ENCODE measurements around the gene EEF2K.

EEF2K gene

GRCh38 chr16:22315979-22316378, 109.9 kb downstream of the EEF2K start:
- no peak for DNase-seq (ENCODE audit: low read depth in 2 of 2, low spot score in 1 of 2)

GRCh38 chr16:22316411-22316811, 110.3 kb downstream of the EEF2K start:
- no peak for DNase-seq (ENCODE audit: low read depth in 2 of 2, low spot score in 1 of 2)

- DNase-seq (ENCODE audit: low read depth in 2 of 2, low spot score in 1 of 2): no peak
Measured at GRCh38 chr16:22317001-22317530, 111.0 kb downstream of the EEF2K start.

DNA sequence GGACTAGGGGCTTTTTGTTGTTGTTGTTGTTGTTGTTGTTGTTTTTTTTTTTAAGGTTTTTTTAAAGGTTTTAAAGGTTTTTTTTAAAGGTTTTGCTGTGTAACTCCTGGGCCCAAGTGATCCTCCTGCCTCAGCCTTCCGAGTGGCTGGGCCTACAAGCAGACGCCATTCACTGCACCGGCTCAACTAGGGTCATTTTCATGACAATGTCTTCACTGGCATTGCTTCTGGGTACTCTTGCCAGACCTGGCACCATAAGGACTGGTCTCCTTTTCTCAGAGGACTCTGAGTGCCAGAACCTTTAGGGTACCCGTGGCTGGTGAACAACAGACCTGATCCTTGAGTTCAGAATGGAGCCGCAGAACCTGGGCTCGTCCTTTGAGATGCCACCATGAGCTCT, 111.5 kb downstream of the EEF2K start:
- DNase-seq (ENCODE audit: low read depth in 2 of 2, low spot score in 1 of 2): no peak

DNA sequence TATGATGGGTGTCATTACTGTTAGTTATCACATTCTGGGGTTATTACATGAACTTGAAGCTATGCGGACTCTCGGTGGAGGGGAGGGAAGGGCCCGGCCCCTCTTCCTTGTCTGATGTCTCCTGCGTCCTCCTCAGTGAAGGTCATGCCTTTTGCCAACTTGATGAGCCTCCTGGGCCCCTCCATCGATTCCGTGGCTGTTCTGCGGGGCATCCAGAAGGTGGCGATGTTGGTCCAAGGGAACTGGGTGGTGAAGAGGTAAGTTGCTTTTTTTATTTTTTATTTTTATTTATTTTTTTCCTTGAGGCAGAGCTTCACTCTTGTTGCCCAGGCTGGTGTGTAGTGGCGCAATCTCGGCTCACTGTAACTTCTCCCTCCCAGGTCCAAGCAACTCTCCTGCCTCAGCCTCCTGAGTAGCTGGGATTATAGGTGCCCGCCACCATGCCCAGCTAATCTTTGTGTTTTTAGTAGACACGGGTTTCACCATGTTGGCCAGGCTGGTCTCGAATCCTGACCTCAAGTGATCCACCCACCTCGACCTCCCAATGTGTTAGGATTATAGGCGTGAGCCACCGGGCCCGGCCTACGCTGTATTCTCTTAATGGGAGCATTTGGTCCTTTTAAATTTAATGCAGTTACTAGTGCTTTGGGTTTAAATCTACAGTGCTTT, 112.7 kb downstream of the EEF2K start:
- peak in 1 of 2 donors; percentile 29 for DNase-seq (ENCODE audit: low read depth in 2 of 2, low spot score in 1 of 2)

DNA sequence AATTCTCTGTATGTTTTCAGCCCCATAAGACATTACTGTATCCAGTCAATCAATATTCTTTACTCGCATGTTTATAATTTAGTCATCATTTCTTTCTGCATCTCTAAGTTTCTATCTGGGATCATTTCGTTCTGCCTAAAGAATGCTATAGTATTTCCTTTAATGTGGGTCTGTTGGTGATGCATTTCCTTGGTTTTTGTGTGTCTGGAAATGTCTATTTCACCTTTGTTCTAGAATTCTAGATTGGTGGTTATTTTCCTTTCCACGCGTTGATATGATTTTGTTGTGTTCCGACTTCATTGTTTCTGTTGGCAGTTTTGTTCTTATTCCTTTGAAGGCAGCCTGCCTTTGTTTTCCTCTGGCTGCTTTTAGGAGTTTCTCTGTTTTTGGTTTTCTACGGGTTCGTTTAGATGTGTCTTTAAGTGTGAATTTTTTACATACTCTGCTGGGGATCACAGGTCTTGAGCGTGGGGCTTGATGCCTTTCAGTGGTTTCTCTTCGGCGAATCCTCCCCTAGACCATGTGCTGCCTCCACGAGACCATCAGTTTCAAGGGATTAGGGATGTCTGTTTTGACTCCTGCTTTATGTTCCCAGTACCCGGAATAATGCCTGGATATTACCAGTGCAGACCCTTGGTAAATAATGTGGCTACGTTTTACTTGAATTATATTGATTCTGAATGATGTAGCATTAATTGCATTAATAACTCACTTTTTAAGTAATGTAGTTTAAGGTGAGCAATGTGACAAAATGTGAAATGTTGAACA, 114.7 kb downstream of the EEF2K start:
- no peak for DNase-seq (ENCODE audit: low read depth in 2 of 2, low spot score in 1 of 2)

DNA sequence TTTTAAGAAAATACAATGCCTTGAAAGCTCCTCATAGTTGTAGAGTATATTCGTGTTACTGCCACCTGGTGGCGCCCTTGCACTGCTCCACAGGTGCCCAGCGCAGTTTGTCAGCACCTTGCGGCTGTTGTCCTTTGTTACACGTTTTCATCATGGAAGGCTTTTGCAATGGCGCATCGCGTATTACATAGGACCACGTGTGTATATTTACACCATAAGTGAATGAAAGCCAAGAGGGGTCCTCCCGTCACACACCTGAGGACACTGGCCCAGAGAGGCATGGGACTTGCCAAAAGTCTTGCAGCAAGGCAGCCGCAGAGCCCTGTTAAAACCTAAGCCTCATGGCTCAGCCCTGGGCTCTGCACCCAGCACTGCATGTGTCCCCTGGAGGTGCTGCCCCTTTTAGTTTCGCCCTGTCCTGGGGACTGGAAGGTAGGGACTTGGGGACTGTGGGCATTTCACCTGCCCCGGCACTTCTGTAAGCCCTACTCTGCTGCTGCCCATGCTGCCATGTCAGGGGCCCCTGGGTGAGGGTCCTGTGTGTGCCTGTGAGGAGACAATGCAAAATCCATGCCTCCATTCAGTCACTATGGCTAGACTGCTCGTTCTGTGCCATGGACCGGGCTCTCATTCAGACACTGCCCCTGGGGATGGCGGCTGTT, 115.4 kb downstream of the EEF2K start:
- DNase-seq (ENCODE audit: low read depth in 2 of 2, low spot score in 1 of 2): peak; percentile 33 to 43

DNA sequence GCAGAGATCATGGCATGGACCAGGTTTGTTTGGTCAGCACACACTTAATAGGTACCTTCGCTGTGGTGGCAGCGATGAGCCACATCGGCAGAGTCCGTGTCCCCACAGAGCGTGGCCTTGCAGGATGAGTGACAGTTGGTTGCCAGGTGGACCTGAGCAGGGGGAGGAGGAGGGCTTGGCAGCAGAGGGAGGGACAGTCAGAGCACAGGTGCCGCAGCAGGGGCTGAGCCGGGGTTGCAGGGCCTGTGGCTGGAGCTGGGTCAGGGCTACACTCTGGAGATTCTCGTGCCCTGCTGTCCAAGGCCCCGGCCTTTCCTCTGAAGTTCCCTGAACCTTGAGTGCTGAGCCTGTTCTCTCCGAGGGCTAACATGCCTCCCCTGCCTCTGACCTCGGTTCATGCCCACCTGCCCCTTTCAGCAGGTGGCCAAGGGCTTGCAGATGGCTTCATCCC, 116.0 kb downstream of the EEF2K start:
- DNase-seq (ENCODE audit: low read depth in 2 of 2, low spot score in 1 of 2): no peak

DNA sequence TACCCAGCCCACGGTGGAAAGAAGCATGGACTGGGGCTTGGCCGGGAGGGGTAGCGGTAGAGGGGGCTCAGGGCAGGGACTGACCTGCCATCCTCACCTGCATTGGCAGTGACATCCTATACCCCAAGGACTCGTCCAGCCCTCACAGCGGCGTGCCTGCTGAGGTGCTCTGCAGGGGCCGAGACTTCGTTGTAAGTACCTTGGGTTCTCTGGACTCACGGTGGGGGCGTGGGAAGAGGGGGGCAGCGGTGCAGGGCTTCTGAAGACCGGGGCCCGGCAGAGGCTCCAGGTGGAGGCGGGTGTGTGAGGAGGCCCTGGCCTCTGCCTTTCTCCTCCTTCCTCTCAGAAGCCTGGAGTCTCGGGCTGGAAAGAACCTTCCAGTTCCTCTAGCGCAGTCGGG, 116.7 kb downstream of the EEF2K start:
- DNase-seq (ENCODE audit: low read depth in 2 of 2, low spot score in 1 of 2): no peak

GRCh38 chr16:22323173-22323958, 117.3 kb downstream of the EEF2K start:
- no peak for DNase-seq (ENCODE audit: low read depth in 2 of 2, low spot score in 1 of 2)

GRCh38 chr16:22323959-22324786, 118.1 kb downstream of the EEF2K start:
- no peak for DNase-seq (ENCODE audit: low read depth in 2 of 2, low spot score in 1 of 2)

DNA sequence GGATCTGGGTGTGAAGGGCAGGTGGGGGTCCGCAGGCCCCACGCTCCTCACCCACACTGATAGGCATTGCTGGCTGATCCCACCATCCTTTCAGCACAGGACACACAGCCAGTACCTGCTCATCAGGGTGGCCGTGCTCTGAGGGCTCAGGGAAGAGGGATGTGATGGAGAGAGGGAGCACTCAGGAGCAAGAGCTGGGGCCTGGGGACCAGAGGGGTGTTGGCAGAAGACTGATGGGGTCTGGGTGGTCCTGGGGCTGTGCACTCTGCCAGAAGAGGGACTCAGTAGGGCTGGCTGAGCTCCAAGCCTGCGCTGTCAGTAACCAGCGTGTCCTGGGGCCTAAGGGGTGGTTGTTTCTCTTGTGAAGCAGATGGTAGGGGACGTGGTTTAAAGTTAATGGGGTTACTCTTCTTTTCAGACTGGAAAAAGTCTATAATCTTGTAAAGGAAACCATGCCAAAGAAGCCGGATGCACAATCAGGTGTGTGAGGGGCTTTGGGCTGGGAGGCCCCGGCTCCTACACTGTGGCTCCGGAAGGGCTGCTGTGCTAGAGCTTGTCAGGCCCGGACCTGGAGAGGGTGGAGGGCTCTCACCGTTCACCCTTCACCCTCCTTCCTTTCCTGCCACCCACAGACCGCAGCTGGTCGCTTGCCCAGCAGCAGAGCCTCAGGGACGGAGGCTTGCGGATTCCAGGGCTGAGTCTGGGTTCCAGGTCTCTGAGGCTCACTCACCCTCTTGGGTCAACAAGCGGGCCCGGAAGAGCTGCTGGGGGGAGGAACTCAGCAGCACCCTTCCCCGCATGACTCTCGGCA, 118.9 kb downstream of the EEF2K start:
- DNase-seq (ENCODE audit: low read depth in 2 of 2, low spot score in 1 of 2): no peak

- DNase-seq (ENCODE audit: low read depth in 2 of 2, low spot score in 1 of 2): no peak
Measured at GRCh38 chr16:22325598-22326368, 119.7 kb downstream of the EEF2K start.

DNA sequence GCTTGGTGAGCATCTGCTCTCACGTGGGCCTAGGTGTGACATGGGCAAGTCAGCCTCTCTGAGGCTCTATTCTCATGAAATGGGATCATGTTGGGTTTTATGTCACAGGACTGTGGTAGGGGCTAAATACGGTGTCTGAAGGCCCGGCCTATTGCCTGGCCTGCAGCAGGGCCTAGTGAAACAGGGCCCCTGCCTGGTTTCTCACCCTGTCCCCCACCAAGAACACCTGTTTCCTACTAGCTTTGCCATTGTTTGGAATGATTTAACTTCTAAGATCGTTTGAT, 120.2 kb downstream of the EEF2K start:
- no peak for DNase-seq (ENCODE audit: low read depth in 2 of 2, low spot score in 1 of 2)

- no peak for DNase-seq (ENCODE audit: low read depth in 2 of 2, low spot score in 1 of 2)
Measured at GRCh38 chr16:22326771-22327445, 120.8 kb downstream of the EEF2K start.

- DNase-seq (ENCODE audit: low read depth in 2 of 2, low spot score in 1 of 2): no peak
Measured at GRCh38 chr16:22327446-22327775, 121.3 kb downstream of the EEF2K start.

DNA sequence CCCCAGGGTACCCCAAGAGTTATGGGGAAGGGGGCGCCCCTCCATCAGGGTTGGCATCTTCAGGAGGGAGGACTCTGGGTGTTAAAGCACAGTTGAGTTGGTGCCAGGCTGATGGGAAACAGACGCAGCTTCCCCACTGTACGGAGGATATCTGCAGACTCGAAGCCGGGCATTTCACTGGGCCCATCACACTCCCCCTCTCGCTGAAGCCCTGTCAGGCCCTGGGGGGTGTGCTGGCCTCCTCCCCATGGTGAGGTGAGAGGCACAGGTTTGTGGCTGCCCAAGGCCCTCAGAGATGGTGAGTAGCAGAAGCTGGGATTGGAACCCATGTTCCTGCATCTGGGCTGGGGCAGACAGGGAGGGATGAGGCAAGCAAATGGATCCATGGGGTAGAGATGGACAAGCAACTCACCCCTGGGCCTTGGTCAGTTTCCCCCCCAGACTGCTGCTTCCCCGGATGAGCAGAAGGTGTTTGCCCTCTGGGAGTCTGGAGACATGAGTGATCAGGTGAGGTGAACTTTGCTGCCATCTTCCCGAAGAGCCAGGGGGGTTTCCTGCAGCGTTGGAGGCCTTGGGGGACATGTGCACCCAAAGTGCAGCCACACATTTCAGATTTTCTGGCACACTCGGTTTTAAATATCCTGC, 122.1 kb downstream of the EEF2K start:
- DNase-seq (ENCODE audit: low read depth in 2 of 2, low spot score in 1 of 2): no peak

GRCh38 chr16:22329199-22329695, 123.2 kb downstream of the EEF2K start:
- DNase-seq (ENCODE audit: low read depth in 2 of 2, low spot score in 1 of 2): no peak

Measured in stimulated activated CD8-positive, alpha-beta memory T cell treated with anti-CD3 and anti-CD28 coated beads, Interleukin-4, amount 100 ng/mL, for 4 hours (primary cell).